Spleen (tissue), 11 donors: ENCODE data around the gene ENTR1. TPM values are rescaled to one million over a fixed set of nuclear protein-coding genes. Genes with fewer than 3 reads are reported as not detected.
"Not testable (repeated sequence)": the region's sequence is repeated elsewhere in the genome, so short reads cannot be mapped to it uniquely, and the experiment has no call there.

ENCODE experiments used
- DNase-seq: peaks from one replicate; pipeline ENCODE4 v3.0.0-alpha.2; 2020
- H3K27ac ChIP-seq, 8 donors: fragments of 200-600 bp; sonication (generic) in 7 of 8; 1 replicate in 4 of 8; 2 replicates in 4 of 8; pipeline versions ENCODE4 v1.5.0 to v1.8.0; 2016 to 2021; ENCODE audit warnings: inconsistent platforms in 4 of 8, mild to moderate bottlenecking in 4 of 8, moderate library complexity in 1 of 8
- H3K27me3 ChIP-seq, 7 donors: fragments of 200-600 bp; sonication (generic) in 6 of 7; replicated peaks in 1 of 7; 1 replicate in 4 of 7; 2 replicates in 3 of 7; pipeline versions ENCODE4 v1.5.0 to v1.8.0; 2016 to 2021; ENCODE audit warnings: inconsistent platforms in 3 of 7, mild to moderate bottlenecking in 1 of 7
- H3K36me3 ChIP-seq, 6 donors: fragments of 200-600 bp; sonication (generic) in 5 of 6; 1 replicate in 4 of 6; 2 replicates in 2 of 6; pipeline versions ENCODE4 v1.5.0 to v1.8.0; 2016 to 2021; ENCODE audit warnings: inconsistent platforms in 2 of 6
- H3K4me1 ChIP-seq, 6 donors: fragments of 200-600 bp; sonication (generic) in 5 of 6; 1 replicate in 3 of 6; 2 replicates in 3 of 6; pipeline versions ENCODE4 v1.5.0 to v1.8.0; 2016 to 2021; ENCODE audit warnings: inconsistent platforms in 3 of 6
- H3K4me3 ChIP-seq, 8 donors: fragments of 200-600 bp; sonication (generic) in 7 of 8; 1 replicate in 4 of 8; 2 replicates in 4 of 8; pipeline versions ENCODE4 v1.5.0 to v1.8.0; 2016 to 2021; ENCODE audit warnings: inconsistent platforms in 4 of 8, mild to moderate bottlenecking in 4 of 8, moderate library complexity in 2 of 8
- H3K9me3 ChIP-seq, 8 donors: fragments of 200-600 bp; sonication (generic) in 7 of 8; 1 replicate in 4 of 8; 2 replicates in 4 of 8; pipeline versions ENCODE4 v1.5.0 to v1.8.0; 2016 to 2021; ENCODE audit warnings: inconsistent platforms in 4 of 8
- CTCF ChIP-seq, 11 experiments: fragments of 200-600 bp in 7 of 11; fragments of 450-650 bp in 4 of 11; sonication (generic) in 4 of 11; IDR thresholded peaks in 8 of 11; conservative IDR thresholded peaks in 3 of 11; 1 replicate in 7 of 11; 2 replicates in 4 of 11; pipeline versions ENCODE4 v1.4.0 to v1.8.0; 2016 to 2021; ENCODE audit warnings: antibody characterized with exemption in 11 of 11, inconsistent platforms in 4 of 11, mild to moderate bottlenecking in 1 of 11
- POLR2A ChIP-seq, 3 donors: fragments of 450-650 bp; IDR thresholded peaks; one replicate each; pipeline ENCODE4 v1.5.1; 2017; ENCODE audit warnings: antibody characterized with exemption in 3 of 3, mild to moderate bottlenecking in 1 of 3
- POLR2AphosphoS5 ChIP-seq, 3 donors: sonication (generic); formaldehyde crosslinking; IDR thresholded peaks; one replicate each; pipeline ENCODE4 v1.5.1; 2017; ENCODE audit warnings: antibody characterized with exemption in 3 of 3
- WGBS, 5 donors: extraction: QIAGEN DNeasy Blood & Tissue Kit in 3 of 5; methylation state at CpG; one replicate each; pipeline versions ENCODE4 v1.1.5 to v1.1.7; 2013 to 2018; 5-methylcytosine and 5-hydroxymethylcytosine counted together
- intact Hi-C: fragments of 100-400 bp; cut with DNase I; formaldehyde crosslinking; loops from one replicate; pipeline ENCODE4 v1.15.0; 2023; ENCODE audit warnings: low total_unique reads
- polyA plus RNA-seq, 3 donors: library from polyadenylated mRNA; stranded (reverse); fragments of 200-250 nt; gene quantifications; one replicate each; pipeline ENCODE4 v1.2.1, GENCODE V29; 2013
- total RNA-seq, 7 donors: library from RNA; depleted of rRNA in 3 of 7; stranded (reverse); fragments of >200 nt in 3 of 7; fragmentation: NEBNext Ultra II Directional in 4 of 7; extraction: Animal tissue kit (Norgen Biotek cat#: 25700) in 4 of 7; gene quantifications; one replicate each; pipeline versions ENCODE4 v1.1.0 to v1.2.1, GENCODE V29; 2016 to 2021
- donor health status: healthy with polysubstance abuse.
- donor health status: DM: no; HTN: no; CAD: no; lungs with moderate emphysema.
- donor health status: DM: no; HTN: no; CAD: no.
- donor health status: Bipolar disorder and iron deficiency.
- donor health status: healthy.
- donor health status: DM: no; HTN: no; CAD: no.
- donor health status: DM: yes; HTN: yes; CAD: no.

Gene ENTR1
- total and polyA plus RNA-seq, 10 donors: 38.5 to 78.5 (median 61.0) TPM

GRCh38 chr9:136411378-136411777 is 964 bp upstream of the ENTR1 start:
- intact Hi-C loops: no loop called here
- WGBS, 5 donors: 54 to 63% (median 58%) methylated on average over 4 of the region's 4 CpGs
- H3K9me3 ChIP-seq: no peaks in the 10 kb centered on the region
- peak overlapping the region in 3 of 8 donors; percentile 83 to 93 (median 92) for H3K27ac ChIP-seq
- H3K4me1 ChIP-seq: peaks cover 19 to 66% (median 40%) of the 10 kb centered on the region in 6 donors
- H3K27me3 ChIP-seq: no peaks in the 10 kb centered on the region
- DNase-seq: no peak
- H3K4me3 ChIP-seq: peak overlapping the region; percentile 88 to 99 (median 97)
- peaks cover 4 to 65% (median 55%) of the 10 kb centered on the region in 6 donors for H3K36me3 ChIP-seq
- TF ChIP-seq POLR2AphosphoS5 (IDR thresholded peaks at IDR 0.05) (no peak), CTCF (IDR thresholded peaks at IDR 0.05 in 8 of 11, conservative IDR thresholded peaks at IDR 0.05 in 3 of 11) (no peak), POLR2A (IDR thresholded peaks at IDR 0.05) (no peak)

GRCh38 chr9:136409557-136410455 is 608 bp downstream of the ENTR1 start:
- peak; percentile 87 for DNase-seq
- Histone ChIP-seq H3K4me3 (peak overlapping the region; percentile 71 to 99 (median 94)), H3K36me3 (peaks cover 4 to 65% (median 54%) of the 10 kb centered on the region in 6 donors), H3K9me3 (no peaks in the 10 kb centered on the region), H3K4me1 (peaks cover 19 to 81% (median 48%) of the 10 kb centered on the region in 6 donors), H3K27ac (peak overlapping the region; percentile 60 to 94 (median 90)), H3K27me3 (no peaks in the 10 kb centered on the region)
- intact Hi-C loops: no loop called here
- WGBS, 5 donors: 4 to 14% (median 8%) methylated on average over 24 to 71 of the region's 71 CpGs
- TF ChIP-seq POLR2AphosphoS5 (IDR thresholded peaks at IDR 0.05): peak in 2 of 3 donors; percentile 30 to 38
- no peak for TF ChIP-seq CTCF (IDR thresholded peaks at IDR 0.05 in 8 of 11, conservative IDR thresholded peaks at IDR 0.05 in 3 of 11)
- TF ChIP-seq POLR2A (IDR thresholded peaks at IDR 0.05): no peak

GRCh38 chr9:136407911-136408310 is 2.5 kb downstream of the ENTR1 start:
- no peaks in the 10 kb centered on the region for H3K27me3 ChIP-seq
- no peak for TF ChIP-seq POLR2A (IDR thresholded peaks at IDR 0.05)
- TF ChIP-seq CTCF (IDR thresholded peaks at IDR 0.05 in 8 of 11, conservative IDR thresholded peaks at IDR 0.05 in 3 of 11): no peak
- TF ChIP-seq POLR2AphosphoS5 (IDR thresholded peaks at IDR 0.05): no peak
- 78 to 85% (median 83%) methylated on average over 7 of the region's 7 CpGs for WGBS, 5 donors
- H3K36me3 ChIP-seq: peaks cover 4 to 61% (median 40%) of the 10 kb centered on the region in 6 donors
- no peak overlapping the region for H3K27ac ChIP-seq
- no peaks in the 10 kb centered on the region for H3K9me3 ChIP-seq
- H3K4me3 ChIP-seq: no peak overlapping the region
- no peak for DNase-seq
- intact Hi-C loops: no loop called here
- H3K4me1 ChIP-seq: peaks cover 29 to 91% (median 61%) of the 10 kb centered on the region in 6 donors

DNA sequence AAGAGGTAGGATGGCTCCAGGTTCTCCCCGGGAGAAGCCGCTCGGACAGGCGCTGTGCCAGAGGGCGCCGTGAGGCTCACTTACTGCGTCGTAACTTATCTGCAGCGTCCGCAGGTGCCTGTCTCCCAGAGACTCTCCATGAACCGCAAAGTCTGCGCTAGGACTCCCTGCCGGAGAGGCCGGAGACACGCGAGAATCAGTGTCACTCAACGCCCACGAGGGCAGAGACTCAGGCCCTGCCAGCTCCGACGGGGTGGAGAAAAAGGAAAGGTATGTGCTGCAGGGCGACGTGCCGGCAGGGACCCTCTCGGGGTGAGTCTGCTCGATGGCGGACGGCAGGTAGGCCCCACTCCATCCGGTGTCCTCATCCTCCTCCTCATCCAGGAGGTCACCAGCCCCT is 3.4 kb downstream of the ENTR1 start:
- H3K27me3 ChIP-seq, H3K27ac ChIP-seq, H3K4me3 ChIP-seq, H3K9me3 ChIP-seq, intact Hi-C loops, DNase-seq: not testable (repeated sequence)
- peaks cover 29 to 87% (median 57%) of the 10 kb centered on the region in 6 donors for H3K4me1 ChIP-seq
- TF ChIP-seq POLR2AphosphoS5 (IDR thresholded peaks at IDR 0.05): peak in 1 of 3 donors; percentile 15
- peaks cover 0 to 60% (median 37%) of the 10 kb centered on the region in 6 donors for H3K36me3 ChIP-seq
- 95 to 98% (median 96%) methylated on average over 25 to 28 of the region's 28 CpGs for WGBS, 5 donors

DNA sequence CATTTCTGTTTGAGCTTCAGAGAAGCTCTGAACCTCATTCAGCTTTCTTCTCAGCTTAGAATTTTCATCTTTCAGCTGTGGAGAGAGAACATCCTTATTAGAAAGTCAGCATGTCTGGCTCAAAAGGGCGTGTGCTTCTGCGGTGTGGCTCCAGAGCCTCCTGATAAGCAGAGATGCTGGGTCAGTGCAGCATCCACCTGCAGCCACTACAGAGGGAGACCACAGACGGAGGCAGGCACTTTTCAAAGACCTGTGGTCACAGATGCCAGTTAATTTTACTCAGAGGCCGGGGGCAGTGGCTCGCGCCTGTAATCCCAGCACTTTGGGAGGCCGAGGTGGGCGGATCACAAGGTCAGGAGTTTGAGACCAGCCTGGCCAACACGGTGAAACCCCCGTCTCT is 4.5 kb downstream of the ENTR1 start:
- intact Hi-C loops, H3K9me3 ChIP-seq, H3K4me3 ChIP-seq, H3K27me3 ChIP-seq, DNase-seq, H3K27ac ChIP-seq: not testable (repeated sequence)
- Histone ChIP-seq H3K36me3 (peaks cover 0 to 63% (median 37%) of the 10 kb centered on the region in 6 donors), H3K4me1 (peaks cover 18 to 78% (median 46%) of the 10 kb centered on the region in 6 donors)
- 88 to 96% (median 90%) methylated on average over 10 of the region's 10 CpGs for WGBS, 5 donors
